Progenitor cell of endocrine pancreas (in vitro differentiated cells): Measurements from ENCODE around the gene FIGNL2. TPM values are rescaled to one million over a fixed set of nuclear protein-coding genes. Genes with fewer than 3 reads are reported as not detected.

Source experiments
- DNase-seq: peaks from one replicate; pipeline ENCODE4 v3.0.0; 2021; ENCODE audit warnings: low spot score; ENCODE audit not compliant: unreplicated experiment
- H3K27ac Mint-ChIP-seq: 2 replicates; pipeline ENCODE4 v1.8.0; 2021; ENCODE audit warnings: mild to moderate bottlenecking, moderate library complexity, mixed read lengths
- H3K27me3 Mint-ChIP-seq: 2 replicates; pipeline ENCODE4 v1.8.0; 2021; ENCODE audit warnings: mixed read lengths
- H3K36me3 Mint-ChIP-seq: 2 replicates; pipeline ENCODE4 v1.8.0; 2022; ENCODE audit warnings: mixed read lengths; ENCODE audit not compliant: insufficient read depth
- H3K4me1 Mint-ChIP-seq: 2 replicates; pipeline ENCODE4 v1.8.0; 2021; ENCODE audit warnings: low read depth, mixed read lengths
- H3K4me3 Mint-ChIP-seq: 2 replicates; pipeline ENCODE4 v1.8.0; 2021; ENCODE audit warnings: low read depth, mild to moderate bottlenecking, moderate library complexity, mixed read lengths
- H3K9me3 Mint-ChIP-seq: 2 replicates; pipeline ENCODE4 v1.8.0; 2021; ENCODE audit warnings: low read depth, mixed read lengths
- CTCF ChIP-seq: fragments of 200-600 bp; sonication (generic); IDR thresholded peaks from one replicate; pipeline ENCODE4 v1.5.0; 2021; ENCODE audit warnings: antibody characterized with exemption, mild to moderate bottlenecking; ENCODE audit not compliant: unreplicated experiment
- total RNA-seq: library from RNA; stranded (reverse); gene quantifications from 2 replicates; pipeline ENCODE4 v1.2.1, GENCODE V29; 2021

Gene FIGNL2
- total RNA-seq, 1 donor from 2014 or later, result 46.7 TPM

- no peak for DNase-seq
- TF ChIP-seq CTCF, result no peak
- H3K9me3 Mint-ChIP-seq, result no peaks in the 10 kb centered on the region
- H3K4me3 Mint-ChIP-seq, result no peak overlapping the region
- H3K4me1 Mint-ChIP-seq, result peaks cover 14% of the 10 kb centered on the region
- H3K27me3 Mint-ChIP-seq, result no peaks in the 10 kb centered on the region
- H3K36me3 Mint-ChIP-seq, result peaks cover 4% of the 10 kb centered on the region
- H3K27ac Mint-ChIP-seq, result no peak overlapping the region
Measured at GRCh38 chr12:51850965-51851299, 2.4 kb upstream of the FIGNL2 start.

- Mint-ChIP-seq H3K4me3 (no peak overlapping the region), H3K27ac (no peak overlapping the region), H3K9me3 (no peaks in the 10 kb centered on the region), H3K36me3 (peaks cover 2% of the 10 kb centered on the region), H3K27me3 (no peaks in the 10 kb centered on the region), H3K4me1 (peaks cover 17% of the 10 kb centered on the region)
- no peak for TF ChIP-seq CTCF
- DNase-seq, result no peak
Measured at GRCh38 chr12:51850081-51850964, 1.8 kb upstream of the FIGNL2 start.

GRCh38 chr12:51848841-51849735, 570 bp upstream of the FIGNL2 start:
- peak; percentile 48 for DNase-seq
- peaks cover 30% of the 10 kb centered on the region for H3K4me1 Mint-ChIP-seq
- no peaks in the 10 kb centered on the region for H3K9me3 Mint-ChIP-seq
- peaks cover 2% of the 10 kb centered on the region for H3K36me3 Mint-ChIP-seq
- TF ChIP-seq CTCF, result peak; percentile 44
- H3K27ac Mint-ChIP-seq, result peak overlapping the region; percentile 5
- peak overlapping the region; percentile 68 for H3K4me3 Mint-ChIP-seq
- H3K27me3 Mint-ChIP-seq, result no peaks in the 10 kb centered on the region

- peak; percentile 52 for DNase-seq
- peak overlapping the region; percentile 90 for H3K27ac Mint-ChIP-seq
- peak overlapping the region; percentile 87 for H3K4me3 Mint-ChIP-seq
- peaks cover 4% of the 10 kb centered on the region for H3K36me3 Mint-ChIP-seq
- H3K4me1 Mint-ChIP-seq, result peaks cover 35% of the 10 kb centered on the region
- no peaks in the 10 kb centered on the region for H3K9me3 Mint-ChIP-seq
- no peaks in the 10 kb centered on the region for H3K27me3 Mint-ChIP-seq
- TF ChIP-seq CTCF, result no peak
Measured at GRCh38 chr12:51847643-51848325, 734 bp downstream of the FIGNL2 start.
